Gastrocnemius medialis (tissue), 4 donors: Measurements from ENCODE around the gene GPM6B. TPM values are rescaled to one million over a fixed set of nuclear protein-coding genes. Genes with fewer than 3 reads are reported as not detected.

Experiments used
- ATAC-seq, 2 donors: fragments of 150-250 bp; one replicate each; pipeline ENCODE4 v1.9.1; 2016
- DNase-seq, 2 donors: peaks; one replicate each; pipeline ENCODE4 v3.0.0-alpha.2; 2019
- H3K27ac ChIP-seq, 4 donors: fragments of 200-600 bp; sonication (generic); 1 replicate in 1 of 4; 2 replicates in 3 of 4; pipeline ENCODE4 v1.5.1; 2016 to 2018; ENCODE audit warnings: mild to moderate bottlenecking in 2 of 4, moderate library complexity in 1 of 4
- H3K27me3 ChIP-seq, 3 donors: fragments of 200-600 bp; sonication (generic) in 2 of 3; 1 replicate in 1 of 3; 2 replicates in 2 of 3; pipeline versions ENCODE4 v1.5.1 to v1.6.0; 2016 to 2019; ENCODE audit warnings: mild to moderate bottlenecking in 1 of 3, moderate library complexity in 1 of 3
- H3K36me3 ChIP-seq, 2 donors: fragments of 200-600 bp; sonication (generic) in 1 of 2; one replicate each; pipeline ENCODE4 v1.5.1; 2017 to 2018
- H3K4me1 ChIP-seq, 2 donors: fragments of 200-600 bp; sonication (generic) in 1 of 2; one replicate each; pipeline ENCODE4 v1.5.1; 2016 to 2017; ENCODE audit warnings: mild to moderate bottlenecking in 2 of 2
- H3K4me3 ChIP-seq, 4 donors: fragments of 200-600 bp; sonication (generic) in 3 of 4; 1 replicate in 1 of 4; 2 replicates in 3 of 4; pipeline ENCODE4 v1.5.1; 2016 to 2019; ENCODE audit warnings: mild to moderate bottlenecking in 2 of 4
- H3K9me3 ChIP-seq, 3 donors: fragments of 200-600 bp; sonication (generic) in 2 of 3; 1 replicate in 1 of 3; 2 replicates in 2 of 3; pipeline ENCODE4 v1.5.1; 2016 to 2019
- POLR2A ChIP-seq, 2 donors: fragments of 450-650 bp; IDR thresholded peaks; one replicate each; pipeline ENCODE4 v1.6.1; 2017; ENCODE audit warnings: antibody characterized with exemption in 2 of 2, mild to moderate bottlenecking in 2 of 2, moderate library complexity in 2 of 2
- in situ Hi-C, 4 donors: fragments of 200-750 bp; cut with MboI; loops; one replicate each; pipeline versions ENCODE4 v1.15.0 to v1.8.0; 2017; ENCODE audit warnings: low sequenced_read_pairs in 4 of 4
- intact Hi-C: fragments of 100-400 bp; cut with DNase I; formaldehyde crosslinking; loops from one replicate; pipeline ENCODE4 v1.15.1; 2023; ENCODE audit warnings: low total_unique reads
- total RNA-seq, 4 donors: library from RNA; depleted of rRNA; stranded (reverse); fragments of >200 nt; gene quantifications; one replicate each; pipeline versions ENCODE4 v1.1.0 to v1.2.3, GENCODE V29; 2016
- TF ChIP-seq, protein P1 (sequence below), 5 experiments: fragments of 450-650 bp in 3 of 5; fragments of 200-600 bp in 2 of 5; sonication (generic) in 2 of 5; IDR thresholded peaks in 4 of 5; conservative IDR thresholded peaks in 1 of 5; 1 replicate in 4 of 5; 2 replicates in 1 of 5; pipeline ENCODE4 v1.5.1; 2016 to 2019; ENCODE audit warnings: antibody characterized with exemption in 5 of 5, mild to moderate bottlenecking in 3 of 5, moderate library complexity in 3 of 5

The GPM6B gene
- total RNA-seq, 4 donors from 2014 or later = 3.1 to 6.5 (median 3.6) TPM

DNA sequence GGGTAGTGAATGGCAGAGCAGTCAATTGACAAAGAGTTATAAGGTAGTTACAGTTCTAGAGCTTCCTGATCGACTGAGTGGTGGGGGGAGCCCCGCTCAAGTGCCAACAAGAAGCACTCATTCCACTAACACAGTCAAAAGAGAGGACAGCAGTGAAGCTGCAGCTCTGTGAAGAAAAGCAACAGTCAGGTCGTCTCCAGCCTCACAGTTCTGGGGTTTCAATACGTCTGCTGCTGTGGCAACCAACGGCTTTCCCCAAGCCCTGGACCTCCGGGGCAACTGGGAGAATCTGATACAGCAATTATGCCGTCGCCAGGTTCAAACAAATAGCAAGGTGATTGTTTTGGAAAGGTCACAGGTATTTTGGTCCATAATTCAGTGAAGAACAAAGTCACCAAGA lies 30.8 kb downstream of the GPM6B start:
- DNase-seq (no peak), ATAC-seq (no peak)
- intact Hi-C loops = no loop called here
- Histone ChIP-seq H3K27ac (no peak overlapping the region), H3K36me3 (no peaks in the 10 kb centered on the region), H3K9me3 (no peaks in the 10 kb centered on the region), H3K27me3 (peaks cover 0 to 2% (median 0%) of the 10 kb centered on the region in 3 donors), H3K4me3 (no peak overlapping the region), H3K4me1 (no peaks in the 10 kb centered on the region)
- in situ Hi-C loops = no loop called here
- TF ChIP-seq, protein P1, sequence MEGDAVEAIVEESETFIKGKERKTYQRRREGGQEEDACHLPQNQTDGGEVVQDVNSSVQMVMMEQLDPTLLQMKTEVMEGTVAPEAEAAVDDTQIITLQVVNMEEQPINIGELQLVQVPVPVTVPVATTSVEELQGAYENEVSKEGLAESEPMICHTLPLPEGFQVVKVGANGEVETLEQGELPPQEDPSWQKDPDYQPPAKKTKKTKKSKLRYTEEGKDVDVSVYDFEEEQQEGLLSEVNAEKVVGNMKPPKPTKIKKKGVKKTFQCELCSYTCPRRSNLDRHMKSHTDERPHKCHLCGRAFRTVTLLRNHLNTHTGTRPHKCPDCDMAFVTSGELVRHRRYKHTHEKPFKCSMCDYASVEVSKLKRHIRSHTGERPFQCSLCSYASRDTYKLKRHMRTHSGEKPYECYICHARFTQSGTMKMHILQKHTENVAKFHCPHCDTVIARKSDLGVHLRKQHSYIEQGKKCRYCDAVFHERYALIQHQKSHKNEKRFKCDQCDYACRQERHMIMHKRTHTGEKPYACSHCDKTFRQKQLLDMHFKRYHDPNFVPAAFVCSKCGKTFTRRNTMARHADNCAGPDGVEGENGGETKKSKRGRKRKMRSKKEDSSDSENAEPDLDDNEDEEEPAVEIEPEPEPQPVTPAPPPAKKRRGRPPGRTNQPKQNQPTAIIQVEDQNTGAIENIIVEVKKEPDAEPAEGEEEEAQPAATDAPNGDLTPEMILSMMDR (IDR thresholded peaks at IDR 0.05 in 4 of 5, conservative IDR thresholded peaks at IDR 0.05 in 1 of 5) = no peak
- TF ChIP-seq POLR2A (IDR thresholded peaks at IDR 0.05) = no peak

DNA sequence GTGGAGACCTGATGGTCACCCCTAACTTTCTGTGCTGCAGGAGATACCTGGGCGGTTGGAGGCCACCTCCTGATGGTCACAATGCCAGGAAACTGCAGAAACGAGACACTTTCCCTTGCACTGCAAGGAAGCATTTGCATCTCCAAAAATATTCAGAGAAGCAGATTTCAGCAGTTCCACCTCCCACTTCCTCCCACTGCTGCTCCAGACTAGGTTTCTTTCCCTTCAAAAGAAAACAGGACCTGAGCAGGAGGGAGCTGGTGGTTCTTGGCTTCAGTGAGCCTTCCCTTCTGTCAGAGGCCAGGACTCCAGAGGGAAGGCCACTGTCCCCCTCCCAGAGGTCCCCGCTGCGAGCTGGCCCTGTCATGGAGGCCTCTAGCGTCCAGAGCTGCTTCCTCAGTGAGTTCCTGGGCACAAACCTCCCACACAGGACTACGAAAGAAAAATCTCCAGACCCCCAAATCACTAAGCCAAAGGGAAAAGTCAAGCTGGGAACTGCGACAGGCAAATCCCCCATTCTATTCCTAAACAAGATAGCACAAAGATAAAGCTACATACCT lies 35.9 kb downstream of the GPM6B start:
- in situ Hi-C loops (no loop called here), intact Hi-C loops (no loop called here)
- Histone ChIP-seq H3K36me3 (no peaks in the 10 kb centered on the region), H3K27ac (no peak overlapping the region), H3K4me1 (no peaks in the 10 kb centered on the region), H3K9me3 (no peaks in the 10 kb centered on the region), H3K4me3 (no peak overlapping the region), H3K27me3 (no peaks in the 10 kb centered on the region)
- DNase-seq (no peak), ATAC-seq (no peak)
- TF ChIP-seq, protein P1 (IDR thresholded peaks at IDR 0.05 in 4 of 5, conservative IDR thresholded peaks at IDR 0.05 in 1 of 5) = no peak
- TF ChIP-seq POLR2A (IDR thresholded peaks at IDR 0.05) = no peak

DNA sequence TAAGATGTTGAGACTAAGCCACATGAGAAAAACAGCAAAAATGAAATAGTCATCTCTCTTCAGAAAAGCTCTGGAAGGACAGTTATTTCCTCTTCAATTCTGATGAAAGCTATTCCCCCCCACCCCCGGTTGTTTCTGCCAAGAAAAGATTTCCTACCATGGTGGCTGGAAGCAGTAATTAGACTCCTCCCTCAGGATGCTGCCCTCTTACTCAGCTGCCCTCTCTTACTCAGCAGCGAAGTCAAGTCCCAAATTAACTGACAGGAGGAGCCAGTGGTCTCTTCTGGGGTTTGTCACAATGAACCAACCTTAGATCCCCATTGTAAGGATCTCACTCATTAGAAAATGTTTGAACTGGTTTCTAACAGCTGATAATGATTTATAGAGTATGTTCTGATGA lies 38.0 kb downstream of the GPM6B start:
- Histone ChIP-seq H3K9me3 (no peaks in the 10 kb centered on the region), H3K4me3 (no peak overlapping the region), H3K4me1 (no peaks in the 10 kb centered on the region), H3K27me3 (no peaks in the 10 kb centered on the region), H3K36me3 (peaks cover 0 to 8% of the 10 kb centered on the region in 2 donors), H3K27ac (no peak overlapping the region)
- DNase-seq = peak in 1 of 2 donors; percentile 13
- in situ Hi-C loops = no loop called here
- TF ChIP-seq, protein P1 (IDR thresholded peaks at IDR 0.05 in 4 of 5, conservative IDR thresholded peaks at IDR 0.05 in 1 of 5) = no peak
- TF ChIP-seq POLR2A (IDR thresholded peaks at IDR 0.05) = no peak
- ATAC-seq = no peak
- intact Hi-C loops = no loop called here

DNA sequence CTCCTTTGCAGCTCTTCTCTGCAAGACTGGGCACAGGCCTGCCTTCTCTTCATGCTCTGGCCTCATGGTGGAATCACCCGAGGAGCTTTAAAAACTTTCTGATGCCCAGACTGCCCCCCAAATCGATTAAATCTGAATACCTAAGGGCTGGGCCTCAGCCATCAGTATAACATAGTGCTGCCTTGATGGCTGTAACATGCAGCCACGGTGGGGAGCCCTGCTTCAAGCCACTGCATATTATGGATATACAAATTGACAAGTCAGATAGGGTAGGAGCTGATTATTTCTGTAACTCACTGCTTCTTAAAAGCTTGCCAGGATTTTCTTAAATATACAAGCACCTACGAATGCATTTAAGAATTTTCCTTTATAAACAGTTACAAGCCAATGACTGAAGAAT lies 40.5 kb downstream of the GPM6B start:
- H3K36me3 ChIP-seq = peaks cover 0 to 8% of the 10 kb centered on the region in 2 donors
- in situ Hi-C loops = no loop called here
- H3K4me3 ChIP-seq = no peak overlapping the region
- ATAC-seq (no peak), DNase-seq (no peak)
- TF ChIP-seq POLR2A (IDR thresholded peaks at IDR 0.05) = no peak
- TF ChIP-seq, protein P1 (IDR thresholded peaks at IDR 0.05 in 4 of 5, conservative IDR thresholded peaks at IDR 0.05 in 1 of 5) = no peak
- intact Hi-C loops = no loop called here
- H3K27me3 ChIP-seq = no peaks in the 10 kb centered on the region
- H3K4me1 ChIP-seq = no peaks in the 10 kb centered on the region
- H3K27ac ChIP-seq = no peak overlapping the region
- H3K9me3 ChIP-seq = no peaks in the 10 kb centered on the region

DNA sequence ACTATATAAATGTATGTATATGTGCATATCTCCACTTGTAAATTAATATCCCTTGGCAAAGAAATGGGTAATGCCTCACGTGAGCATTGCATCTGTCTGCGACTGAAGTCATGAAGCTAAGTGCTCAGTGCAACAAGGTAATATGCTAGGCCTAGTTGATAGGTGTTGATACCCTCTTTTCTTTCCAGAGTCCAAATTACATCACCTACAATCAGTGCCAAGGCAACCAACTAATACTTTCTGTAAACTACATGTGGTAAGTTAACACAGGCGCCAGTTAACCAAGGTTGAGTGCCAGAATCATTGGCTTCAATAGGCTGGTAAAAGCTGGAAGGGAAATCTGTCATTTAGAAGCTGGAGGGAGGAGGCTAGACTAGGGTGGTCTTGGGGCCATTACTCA lies 41.1 kb downstream of the GPM6B start:
- TF ChIP-seq, protein P1 (IDR thresholded peaks at IDR 0.05 in 4 of 5, conservative IDR thresholded peaks at IDR 0.05 in 1 of 5) = no peak
- no peak for TF ChIP-seq POLR2A (IDR thresholded peaks at IDR 0.05)
- in situ Hi-C loops (no loop called here), intact Hi-C loops (no loop called here)
- Histone ChIP-seq H3K4me1 (no peaks in the 10 kb centered on the region), H3K4me3 (no peak overlapping the region), H3K9me3 (no peaks in the 10 kb centered on the region), H3K36me3 (peaks cover 0 to 8% of the 10 kb centered on the region in 2 donors), H3K27ac (no peak overlapping the region), H3K27me3 (no peaks in the 10 kb centered on the region)
- DNase-seq (no peak), ATAC-seq (no peak)
